A204.1 (cell line): Measurements from ENCODE around the gene UGT1A5.

Source experiments
- FAIRE-seq: peaks from 2 replicates; lab custom pipeline; 2012; peaks lifted over from hg19 to GRCh38; lab: Jason Lieb, UNC

Gene UGT1A5

DNA sequence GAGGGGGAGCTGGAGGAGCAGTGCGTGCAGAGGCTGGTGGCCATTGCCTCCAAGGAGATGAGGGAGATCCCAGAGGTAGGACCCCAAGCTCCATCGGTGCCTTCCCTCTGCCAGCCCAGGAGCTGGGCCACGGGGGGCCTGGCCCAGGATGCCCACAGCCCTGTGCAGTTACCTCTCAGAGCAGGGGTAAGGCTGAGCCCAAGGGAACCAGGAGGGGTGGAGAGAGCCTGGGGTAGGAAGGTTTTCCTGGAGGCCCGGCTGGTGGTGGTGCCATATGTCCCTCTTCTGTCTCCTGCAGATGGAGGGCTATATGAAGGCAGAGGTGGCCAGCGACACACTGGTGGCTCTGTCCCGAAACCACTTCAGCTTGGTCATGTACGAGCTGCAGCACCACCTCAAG is 76.8 kb downstream of the UGT1A5 start:
- FAIRE-seq: no peak

GRCh38 chr2:233791151-233791882 is 78.6 kb downstream of the UGT1A5 start:
- FAIRE-seq: no peak

DNA sequence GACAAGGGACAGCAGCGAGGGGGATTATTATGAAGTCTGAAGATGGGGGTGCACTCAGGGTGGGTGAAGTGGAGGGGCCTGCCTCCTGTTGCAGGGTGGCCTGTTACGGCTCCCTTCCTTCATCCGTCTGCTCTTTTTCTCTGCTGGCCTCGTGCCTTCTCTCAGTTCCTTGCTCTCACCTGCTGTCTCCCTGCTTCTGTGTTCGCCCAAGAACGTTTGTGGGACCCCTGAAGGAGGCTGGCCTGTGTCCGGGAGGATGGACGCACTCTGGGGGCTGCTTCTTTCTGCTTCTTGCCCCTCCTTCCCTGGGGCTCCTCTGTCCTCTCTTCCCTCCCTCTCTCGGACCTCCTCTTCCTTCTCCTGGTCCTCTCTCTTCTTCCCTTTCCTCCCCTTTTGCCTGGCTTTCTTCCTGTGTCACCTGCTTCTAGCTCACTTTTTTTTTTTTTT is 79.2 kb downstream of the UGT1A5 start:
- no peak for FAIRE-seq

GRCh38 chr2:233792720-233793119 is 80.0 kb downstream of the UGT1A5 start:
- no peak for FAIRE-seq

GRCh38 chr2:233793465-233794127 is 80.9 kb downstream of the UGT1A5 start:
- FAIRE-seq: no peak

- FAIRE-seq: no peak
These were observed 81.5 kb downstream of the UGT1A5 start for GRCh38 chr2:233794128-233794658.

- FAIRE-seq: no peak
These were observed 83.0 kb downstream of the UGT1A5 start for GRCh38 chr2:233795735-233796171.

- no peak for FAIRE-seq
These were observed 83.5 kb downstream of the UGT1A5 start for GRCh38 chr2:233796254-233796653.

GRCh38 chr2:233798335-233799086 is 85.8 kb downstream of the UGT1A5 start:
- FAIRE-seq: no peak

- FAIRE-seq: no peak
These were observed 86.5 kb downstream of the UGT1A5 start for GRCh38 chr2:233799087-233799665.

- no peak for FAIRE-seq
These were observed 87.0 kb downstream of the UGT1A5 start for GRCh38 chr2:233799716-233800115.

DNA sequence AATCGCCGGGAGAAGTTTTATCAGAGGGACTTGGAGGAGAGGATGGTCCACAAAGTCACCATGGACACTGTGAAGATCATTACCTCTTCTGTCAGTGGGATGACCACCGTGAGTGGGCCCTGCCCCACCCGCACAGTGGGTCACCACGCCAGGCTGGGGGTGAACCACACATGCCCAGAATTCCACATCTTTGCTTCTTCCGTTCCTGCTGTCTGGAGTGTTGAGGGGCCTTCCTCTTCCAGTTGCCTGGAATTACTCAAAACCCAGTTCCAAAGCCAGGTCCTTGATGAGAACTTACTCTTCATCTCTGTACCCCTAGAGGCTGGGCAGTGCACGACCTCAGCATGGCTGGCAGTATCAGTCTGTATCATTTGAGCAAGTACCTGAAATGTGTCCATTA is 87.5 kb downstream of the UGT1A5 start:
- no peak for FAIRE-seq

DNA sequence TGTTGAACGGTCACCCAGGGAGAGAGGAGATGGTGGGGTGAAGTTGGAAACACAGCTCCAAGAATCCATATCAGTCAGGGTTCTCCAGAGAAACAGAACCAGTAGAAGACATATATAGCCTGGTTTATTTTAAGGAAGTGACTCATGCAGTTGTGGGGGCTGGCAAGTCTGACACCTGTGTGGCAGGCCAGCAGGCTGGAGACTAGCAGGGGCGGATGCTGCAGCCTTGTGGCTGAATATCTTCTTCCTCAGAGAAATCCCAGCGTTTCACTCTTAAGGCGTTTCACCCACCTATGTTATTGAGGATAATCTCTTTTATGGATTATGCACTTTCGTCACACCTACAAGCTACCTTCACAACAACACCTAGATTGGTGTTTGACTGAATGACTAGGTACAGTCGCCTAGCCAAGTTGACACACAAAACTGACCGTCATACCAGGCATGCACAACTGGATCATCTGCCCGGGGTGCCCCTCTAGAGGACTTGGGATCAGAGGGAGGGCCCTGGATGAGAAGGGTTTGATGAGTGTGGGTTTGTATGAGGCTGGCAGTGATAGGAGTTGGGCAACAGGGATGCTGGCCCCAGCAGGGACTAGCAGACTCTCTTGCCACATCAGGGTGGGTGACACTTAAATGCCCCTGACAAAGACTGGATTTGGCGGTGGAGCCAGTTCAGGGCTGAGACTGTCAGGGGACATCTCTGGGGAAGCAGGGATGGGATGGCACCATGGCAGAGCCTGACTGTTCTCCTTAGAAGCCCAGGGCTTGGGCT is 88.8 kb downstream of the UGT1A5 start:
- no peak for FAIRE-seq

- no peak for FAIRE-seq
These were observed 89.6 kb downstream of the UGT1A5 start for GRCh38 chr2:233802132-233802815.

GRCh38 chr2:233803292-233803911 is 90.7 kb downstream of the UGT1A5 start:
- no peak for FAIRE-seq

GRCh38 chr2:233803994-233804393 is 91.3 kb downstream of the UGT1A5 start:
- FAIRE-seq: no peak

DNA sequence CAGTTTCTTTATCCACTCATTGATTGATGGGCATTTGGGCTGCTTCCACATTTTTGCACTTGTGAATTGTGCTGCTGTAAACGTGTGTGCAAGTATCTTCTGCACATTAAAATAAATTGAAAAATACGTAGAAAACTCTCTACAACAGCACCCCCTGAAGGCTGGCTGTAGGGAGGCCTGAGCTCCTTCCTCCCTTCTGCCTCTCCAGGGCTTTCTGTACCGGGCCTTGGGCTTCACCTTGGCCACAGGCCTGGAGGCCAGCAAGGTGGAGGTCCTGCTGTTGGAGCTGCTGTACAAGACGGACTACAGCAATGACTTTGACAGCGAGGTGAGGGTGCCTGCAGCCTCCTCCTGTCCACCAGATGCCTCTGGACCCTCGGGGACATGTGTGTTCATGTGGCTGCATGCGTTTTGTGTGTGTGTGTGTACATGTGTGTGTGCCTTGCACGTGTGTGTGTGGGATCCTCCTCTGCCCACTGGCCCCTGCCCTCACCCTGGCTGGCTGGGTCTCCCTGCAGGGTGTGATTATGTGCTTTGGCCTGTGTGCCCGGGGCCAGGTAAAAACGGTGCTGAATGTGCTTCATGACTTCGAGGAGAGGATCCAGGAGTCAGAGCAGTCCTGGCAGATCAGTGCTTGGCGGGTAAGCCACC is 94.6 kb downstream of the UGT1A5 start:
- FAIRE-seq: no peak

- no peak for FAIRE-seq
These were observed 95.5 kb downstream of the UGT1A5 start for GRCh38 chr2:233807966-233808935.

GRCh38 chr2:233810385-233810784 is 97.7 kb downstream of the UGT1A5 start:
- FAIRE-seq: no peak
